H9 (cell line): ENCODE results near the gene ABLIM3. TPM values are rescaled to one million over a fixed set of nuclear protein-coding genes. Genes with fewer than 3 reads are reported as not detected.

Experiments used
- DNase-seq: peaks from one replicate; pipeline ENCODE4 v3.0.0-alpha.2; 2017
- H2AFZ ChIP-seq: one replicate; pipeline ENCODE4 v1.6.1; 2013; ENCODE audit warnings: mild to moderate bottlenecking, low read length, control low read depth, moderate library complexity
- H2AK5ac ChIP-seq: 2 replicates; pipeline ENCODE4 v1.6.1; 2013; ENCODE audit warnings: low read length, control low read depth, mixed read lengths; ENCODE audit not compliant: insufficient read length
- H2BK120ac ChIP-seq: one replicate; pipeline ENCODE4 v1.6.1; 2013; ENCODE audit warnings: low read depth, mild to moderate bottlenecking, low read length, control low read depth, inconsistent platforms; ENCODE audit not compliant: poor library complexity, severe bottlenecking
- H2BK12ac ChIP-seq: 2 replicates; pipeline ENCODE4 v1.6.1; 2013; ENCODE audit warnings: low read length, control low read depth, mixed read lengths, low read depth; ENCODE audit not compliant: insufficient read length
- H2BK15ac ChIP-seq: 2 replicates; pipeline ENCODE4 v1.6.1; 2013; ENCODE audit warnings: low read depth, low read length, control low read depth
- H2BK20ac ChIP-seq: one replicate; pipeline ENCODE4 v1.6.1; 2013; ENCODE audit warnings: low read depth, mild to moderate bottlenecking, low read length, control low read depth, inconsistent platforms; ENCODE audit not compliant: poor library complexity, severe bottlenecking
- H2BK5ac ChIP-seq: 2 replicates; pipeline ENCODE4 v1.6.1; 2013; ENCODE audit warnings: low read length, control low read depth, mixed read lengths; ENCODE audit not compliant: insufficient read length
- H3K14ac ChIP-seq: 2 replicates; pipeline ENCODE4 v1.6.1; 2013; ENCODE audit warnings: low read length, control low read depth; ENCODE audit not compliant: insufficient read depth
- H3K18ac ChIP-seq: 2 replicates; pipeline ENCODE4 v1.6.1; 2013; ENCODE audit warnings: low read depth, mild to moderate bottlenecking, mixed read lengths, low read length, control low read depth; ENCODE audit not compliant: insufficient read length
- H3K23ac ChIP-seq: 2 replicates; pipeline ENCODE4 v1.6.1; 2013; ENCODE audit warnings: low read length, control low read depth, mixed read lengths, low read depth; ENCODE audit not compliant: insufficient read length
- H3K23me2 ChIP-seq: 2 replicates; pipeline ENCODE4 v1.6.1; 2013; ENCODE audit warnings: low read depth, mild to moderate bottlenecking, mixed read lengths, low read length, control low read depth; ENCODE audit not compliant: insufficient read length, poor library complexity, severe bottlenecking
- H3K27ac ChIP-seq: 2 replicates; pipeline ENCODE4 v1.5.1; 2013; ENCODE audit warnings: low read length, control low read depth, mixed read lengths, low read depth; ENCODE audit not compliant: insufficient read length
- H3K27me3 ChIP-seq: 2 replicates; pipeline ENCODE4 v1.6.1; 2013; ENCODE audit warnings: low read length, control low read depth, inconsistent platforms; ENCODE audit not compliant: insufficient read depth
- H3K4ac ChIP-seq: 2 replicates; pipeline ENCODE4 v1.6.1; 2013; ENCODE audit warnings: low read depth, mild to moderate bottlenecking, control low read depth, inconsistent platforms, low read length, moderate library complexity
- H3K4me1 ChIP-seq: 2 replicates; pipeline ENCODE4 v1.6.1; 2013; ENCODE audit warnings: low read length, control low read depth, inconsistent platforms; ENCODE audit not compliant: insufficient read depth
- H3K4me2 ChIP-seq: 2 replicates; pipeline ENCODE4 v1.6.1; 2013; ENCODE audit warnings: low read length, control low read depth, mixed read lengths; ENCODE audit not compliant: insufficient read length, insufficient read depth
- H3K56ac ChIP-seq: 2 replicates; pipeline ENCODE4 v1.6.1; 2013; ENCODE audit warnings: low read depth, mild to moderate bottlenecking, mixed read lengths, low read length, control low read depth; ENCODE audit not compliant: insufficient read length
- H3K79me1 ChIP-seq: 2 replicates; pipeline ENCODE4 v1.6.1; 2013; ENCODE audit warnings: low read depth, mild to moderate bottlenecking, moderate library complexity, low read length, control low read depth, inconsistent platforms; ENCODE audit not compliant: insufficient read depth, poor library complexity, severe bottlenecking
- H3K79me2 ChIP-seq: 2 replicates; pipeline ENCODE4 v1.6.1; 2013; ENCODE audit warnings: low read length, control low read depth, inconsistent platforms; ENCODE audit not compliant: insufficient read depth
- H3K9ac ChIP-seq: 2 replicates; pipeline ENCODE4 v1.6.1; 2013; ENCODE audit warnings: low read length, control low read depth, mixed read lengths; ENCODE audit not compliant: insufficient read length; ENCODE audit errors: extremely low read depth
- H3K9me3 ChIP-seq: one replicate; pipeline ENCODE4 v1.6.1; 2013; ENCODE audit warnings: low read depth, low read length, inconsistent platforms; ENCODE audit not compliant: control insufficient read depth
- H3T11ph ChIP-seq: one replicate; pipeline ENCODE4 v1.6.1; 2013; ENCODE audit warnings: mild to moderate bottlenecking, low read length, control low read depth, inconsistent platforms
- H4K20me1 ChIP-seq: one replicate; pipeline ENCODE4 v1.6.1; 2013; ENCODE audit not compliant: control insufficient read depth, insufficient read length, insufficient read depth
- H4K5ac ChIP-seq: 2 replicates; pipeline ENCODE4 v1.6.1; 2013; ENCODE audit warnings: low read depth, mild to moderate bottlenecking, mixed read lengths, low read length, control low read depth; ENCODE audit not compliant: insufficient read length
- H4K8ac ChIP-seq: replicated peaks from 2 replicates; pipeline ENCODE4 v1.6.1; 2013; ENCODE audit warnings: low read length, control low read depth, mixed read lengths, low read depth; ENCODE audit not compliant: insufficient read length
- H4K91ac ChIP-seq: 2 replicates; pipeline ENCODE4 v1.6.1; 2013; ENCODE audit warnings: low read depth, mild to moderate bottlenecking, moderate library complexity, mixed read lengths, low read length, control low read depth; ENCODE audit not compliant: insufficient read length
- H3K27ac Mint-ChIP-seq, 3 experiments: 2 replicates in 2 of 3; 3 replicates in 1 of 3; pipeline ENCODE4 v1.8.0; 2020 to 2021; ENCODE audit warnings: mixed read lengths in 3 of 3, mild to moderate bottlenecking in 1 of 3, moderate library complexity in 1 of 3
- H3K27me3 Mint-ChIP-seq: 2 replicates; pipeline ENCODE4 v1.8.0; 2021; ENCODE audit warnings: low read depth, mild to moderate bottlenecking, moderate library complexity, mixed read lengths
- H3K36me3 Mint-ChIP-seq, 3 experiments: 2 replicates in 2 of 3; 3 replicates in 1 of 3; pipeline ENCODE4 v1.8.0; 2020 to 2021; ENCODE audit warnings: low read depth in 3 of 3, mixed read lengths in 3 of 3; ENCODE audit not compliant: insufficient read depth in 1 of 3
- H3K4me1 Mint-ChIP-seq, 2 experiments: 2 replicates each; pipeline ENCODE4 v1.8.0; 2020; ENCODE audit warnings: mixed read lengths in 2 of 2
- H3K4me3 Mint-ChIP-seq, 2 experiments: 2 replicates in 1 of 2; 3 replicates in 1 of 2; pipeline ENCODE4 v1.8.0; 2020 to 2021; ENCODE audit warnings: mild to moderate bottlenecking in 2 of 2, mixed read lengths in 2 of 2, moderate library complexity in 1 of 2
- H3K9me3 Mint-ChIP-seq, 2 experiments: 2 replicates in 1 of 2; 3 replicates in 1 of 2; pipeline ENCODE4 v1.8.0; 2020; ENCODE audit warnings: mild to moderate bottlenecking in 2 of 2, mixed read lengths in 2 of 2, moderate library complexity in 1 of 2
- WGBS: extraction: QIAGEN DNeasy Blood & Tissue Kit; methylation state at CpG from one replicate; pipeline ENCODE4 v1.1.7; 2013; ENCODE audit warnings: missing lambda C conversion rate, low lambda C conversion rate, mixed read lengths; ENCODE audit not compliant: insufficient read length; ENCODE audit errors: extremely low coverage; 5-methylcytosine and 5-hydroxymethylcytosine counted together
- total RNA-seq: library from RNA; stranded (reverse); gene quantifications from 2 replicates; pipeline ENCODE4 v1.2.1, GENCODE V29; 2021
- TF ChIP-seq, protein P1 (sequence below): fragments of 200-600 bp; sonication (generic); conservative IDR thresholded peaks from 3 replicates; pipeline ENCODE4 v1.8.0; 2021; ENCODE audit warnings: antibody characterized with exemption, mild to moderate bottlenecking

Gene ABLIM3
- total RNA-seq, 1 experiment from 2014 or later = 0.20 TPM

DNA sequence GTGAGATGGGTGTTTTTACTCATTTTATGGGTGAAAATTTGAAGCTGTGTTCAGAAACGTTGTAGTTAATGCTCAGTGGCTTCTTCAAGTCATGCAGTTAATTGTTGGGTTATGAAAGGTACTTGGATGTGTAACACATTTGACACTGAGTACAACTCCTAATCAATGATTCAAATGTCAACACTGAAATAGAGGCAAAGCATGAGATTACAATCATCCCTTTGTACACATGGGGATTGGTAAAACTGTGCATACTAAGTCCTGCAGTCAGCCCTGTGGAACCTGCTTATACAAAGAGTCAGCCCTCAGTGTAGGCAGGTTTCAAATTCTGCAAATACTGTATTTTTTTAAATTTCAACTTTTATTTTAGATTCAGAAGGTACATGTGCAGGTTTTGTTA is 3.3 kb downstream of the ABLIM3 start:
- no peak overlapping the region for H3K4me2 ChIP-seq
- WGBS = no CpG with 5 or more reads among the region's 1 CpG
- H4K5ac ChIP-seq = no peak overlapping the region
- no peak overlapping the region for H2AK5ac ChIP-seq
- H3K23me2 ChIP-seq = peaks cover 3% of the 10 kb centered on the region
- no peak overlapping the region for H3K23ac ChIP-seq
- no peak overlapping the region for H3T11ph ChIP-seq
- H3K9me3 ChIP-seq = no peaks in the 10 kb centered on the region
- H3K18ac ChIP-seq = no peak overlapping the region
- H3K56ac ChIP-seq = no peak overlapping the region
- Mint-ChIP-seq H3K27ac (no peak overlapping the region), H3K9me3 (peaks cover 0 to 3% of the 10 kb centered on the region in 2 experiments; a peak in 2 of 5 replicates), H3K27me3 (peaks cover 38% of the 10 kb centered on the region), H3K4me1 (peaks cover 2 to 14% of the 10 kb centered on the region in 2 experiments), H3K4me3 (no peak overlapping the region), H3K36me3 (no peaks in the 10 kb centered on the region)
- no peak overlapping the region for H2BK15ac ChIP-seq
- H4K8ac ChIP-seq = no peak overlapping the region
- no peaks in the 10 kb centered on the region for H3K79me2 ChIP-seq
- DNase-seq = no peak
- no peak overlapping the region for H3K4ac ChIP-seq
- H3K4me1 ChIP-seq = no peaks in the 10 kb centered on the region
- H3K14ac ChIP-seq = no peak overlapping the region
- H2BK12ac ChIP-seq = no peak overlapping the region
- H4K20me1 ChIP-seq = no peaks in the 10 kb centered on the region
- H3K27me3 ChIP-seq = no peaks in the 10 kb centered on the region; the same call in 1 of the 2 replicates
- no peak overlapping the region for H2BK20ac ChIP-seq
- no peak overlapping the region for H2AFZ ChIP-seq
- TF ChIP-seq, protein P1, sequence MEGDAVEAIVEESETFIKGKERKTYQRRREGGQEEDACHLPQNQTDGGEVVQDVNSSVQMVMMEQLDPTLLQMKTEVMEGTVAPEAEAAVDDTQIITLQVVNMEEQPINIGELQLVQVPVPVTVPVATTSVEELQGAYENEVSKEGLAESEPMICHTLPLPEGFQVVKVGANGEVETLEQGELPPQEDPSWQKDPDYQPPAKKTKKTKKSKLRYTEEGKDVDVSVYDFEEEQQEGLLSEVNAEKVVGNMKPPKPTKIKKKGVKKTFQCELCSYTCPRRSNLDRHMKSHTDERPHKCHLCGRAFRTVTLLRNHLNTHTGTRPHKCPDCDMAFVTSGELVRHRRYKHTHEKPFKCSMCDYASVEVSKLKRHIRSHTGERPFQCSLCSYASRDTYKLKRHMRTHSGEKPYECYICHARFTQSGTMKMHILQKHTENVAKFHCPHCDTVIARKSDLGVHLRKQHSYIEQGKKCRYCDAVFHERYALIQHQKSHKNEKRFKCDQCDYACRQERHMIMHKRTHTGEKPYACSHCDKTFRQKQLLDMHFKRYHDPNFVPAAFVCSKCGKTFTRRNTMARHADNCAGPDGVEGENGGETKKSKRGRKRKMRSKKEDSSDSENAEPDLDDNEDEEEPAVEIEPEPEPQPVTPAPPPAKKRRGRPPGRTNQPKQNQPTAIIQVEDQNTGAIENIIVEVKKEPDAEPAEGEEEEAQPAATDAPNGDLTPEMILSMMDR = no peak
- H3K79me1 ChIP-seq = no peaks in the 10 kb centered on the region
- no peak overlapping the region for H2BK120ac ChIP-seq
- no peak overlapping the region for H3K9ac ChIP-seq
- no peak overlapping the region for H3K27ac ChIP-seq
- H4K91ac ChIP-seq = no peak overlapping the region
- no peak overlapping the region for H2BK5ac ChIP-seq
